Ramos (cell line): Measurements from ENCODE around the gene ANXA10.
"Not testable (repeated sequence)": the region's sequence is repeated elsewhere in the genome, so short reads cannot be mapped to it uniquely, and the experiment has no call there.

Source experiments
- in situ Hi-C: fragments of 300-500 bp; cut with MboI; formaldehyde crosslinking; loops from one replicate; pipeline ENCODE4 v1.14.3; 2022; ENCODE audit warnings: low sequenced_read_pairs; ENCODE audit not compliant: unreplicated experiment

The ANXA10 gene

DNA sequence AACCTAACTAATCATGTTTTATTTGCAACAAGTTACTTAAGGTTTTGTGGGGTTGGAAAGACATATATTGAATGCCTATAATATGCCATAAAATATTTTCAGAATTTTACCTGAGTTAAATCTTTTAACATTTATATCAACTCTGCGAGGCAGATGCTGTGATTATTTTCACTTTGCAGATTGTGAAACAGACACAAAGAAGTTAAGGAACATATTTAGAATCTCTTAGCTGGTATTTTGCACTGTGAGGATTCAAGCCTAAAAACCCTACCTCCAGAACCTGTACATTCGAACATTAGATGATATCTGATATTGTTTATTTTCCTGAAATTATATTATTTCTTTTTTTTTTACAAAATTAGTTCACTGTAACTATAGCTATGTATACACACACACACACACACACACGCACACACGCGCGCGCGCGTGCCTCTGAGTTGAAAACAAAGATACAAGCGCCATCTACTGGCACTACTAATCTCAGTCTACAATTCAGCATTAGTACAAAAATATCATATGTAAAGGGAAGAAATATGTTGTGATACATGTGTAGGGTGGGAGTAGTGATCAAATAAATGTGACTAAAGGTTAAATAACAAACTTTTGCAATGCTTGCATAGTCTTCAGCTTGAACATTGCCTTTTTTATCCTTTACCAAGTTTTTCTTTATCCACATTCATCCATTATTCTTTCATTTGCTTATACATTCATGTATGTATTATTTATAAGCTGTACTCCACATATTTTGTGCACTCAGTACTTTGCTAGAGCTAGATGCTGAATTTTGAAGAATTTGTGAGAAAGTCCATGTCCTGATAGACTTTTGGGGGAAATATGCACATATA is 61.5 kb downstream of the ANXA10 start:
- in situ Hi-C loops = no loop called here

DNA sequence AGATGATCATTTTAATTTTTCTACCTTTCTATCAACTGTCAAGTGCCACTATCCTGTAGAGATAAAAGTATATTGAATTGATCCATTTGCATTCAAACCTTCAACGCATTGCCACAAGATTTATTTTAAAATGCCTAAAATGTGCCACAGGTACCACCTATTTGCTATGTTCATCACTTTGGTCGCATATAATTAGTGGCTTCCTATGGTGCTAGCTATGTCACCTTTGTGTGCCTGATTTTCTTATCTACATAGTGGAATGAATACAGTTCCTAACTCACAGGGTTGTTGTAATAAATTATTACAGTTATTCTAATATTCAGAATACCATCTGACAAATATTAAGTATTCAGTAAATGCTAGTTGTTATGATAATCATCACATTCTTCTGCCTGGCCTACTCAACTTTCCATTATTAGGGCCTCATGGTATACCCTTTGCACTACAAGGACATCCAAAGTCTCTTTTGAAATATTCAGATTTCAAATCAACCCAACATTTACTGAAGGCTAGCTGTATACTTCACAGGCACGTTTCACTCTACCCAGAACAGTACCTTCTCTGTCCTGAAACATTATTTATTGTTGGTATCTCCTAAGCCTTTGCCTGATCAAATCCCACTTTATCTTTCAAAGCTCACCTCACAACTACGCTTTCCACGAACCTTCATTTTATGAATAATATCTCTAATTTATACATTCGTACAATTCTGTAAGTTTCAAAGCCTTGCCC is 62.4 kb downstream of the ANXA10 start:
- in situ Hi-C loops = no loop called here

DNA sequence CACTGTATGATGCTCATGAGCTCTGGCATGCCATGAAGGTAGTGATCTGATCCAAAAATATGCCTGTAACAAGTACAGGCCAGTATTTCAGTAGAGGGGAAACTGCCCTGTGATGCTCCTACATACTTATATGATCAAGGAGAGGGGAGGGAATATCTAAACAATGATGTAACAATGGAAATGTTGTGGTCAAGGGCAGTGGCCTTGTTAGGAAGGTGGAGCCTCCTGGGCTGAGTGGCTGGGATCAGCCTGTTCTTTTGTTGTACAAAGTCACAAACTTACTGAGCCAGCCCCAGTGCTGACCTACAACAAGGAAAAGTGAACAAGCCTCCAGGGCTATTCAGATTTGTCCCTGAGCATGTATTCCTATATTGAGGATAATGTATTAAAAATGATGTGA is 70.3 kb downstream of the ANXA10 start:
- in situ Hi-C loops = no loop called here

DNA sequence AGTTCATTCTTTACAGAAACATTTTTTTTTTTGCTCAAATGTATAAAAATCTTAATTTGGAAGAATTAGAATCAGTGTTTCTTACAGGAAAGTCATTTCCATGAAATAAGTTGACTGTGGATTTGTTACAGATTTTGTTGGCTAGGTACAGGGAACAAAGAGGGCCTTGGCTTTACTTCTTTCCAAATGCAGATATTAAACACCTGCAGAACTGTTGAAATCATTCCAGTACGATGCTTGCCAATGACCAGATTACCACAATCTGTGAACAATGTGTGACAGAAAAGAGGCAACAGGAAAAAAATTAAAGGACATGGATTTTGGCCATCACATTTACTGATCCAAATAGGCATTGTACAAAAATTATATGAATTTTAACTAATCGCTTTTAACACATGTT is 70.8 kb downstream of the ANXA10 start:
- in situ Hi-C loops = no loop called here

DNA sequence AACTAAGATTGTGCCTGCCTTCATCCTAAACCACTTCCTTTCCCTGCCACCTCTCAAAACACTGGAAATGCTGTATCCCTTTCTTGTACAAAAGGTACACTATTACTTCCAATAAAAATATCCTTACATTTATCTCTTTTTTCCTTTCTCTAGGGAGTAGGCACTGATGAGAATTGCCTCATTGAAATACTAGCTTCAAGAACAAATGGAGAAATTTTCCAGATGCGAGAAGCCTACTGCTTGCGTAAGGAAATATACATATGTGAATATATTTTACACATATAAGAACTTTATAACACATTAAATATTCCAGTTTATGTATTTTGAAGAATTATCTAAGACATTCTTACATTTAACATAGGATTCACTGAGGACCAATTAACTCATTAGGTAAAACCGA is 71.7 kb downstream of the ANXA10 start:
- in situ Hi-C loops = no loop called here

DNA sequence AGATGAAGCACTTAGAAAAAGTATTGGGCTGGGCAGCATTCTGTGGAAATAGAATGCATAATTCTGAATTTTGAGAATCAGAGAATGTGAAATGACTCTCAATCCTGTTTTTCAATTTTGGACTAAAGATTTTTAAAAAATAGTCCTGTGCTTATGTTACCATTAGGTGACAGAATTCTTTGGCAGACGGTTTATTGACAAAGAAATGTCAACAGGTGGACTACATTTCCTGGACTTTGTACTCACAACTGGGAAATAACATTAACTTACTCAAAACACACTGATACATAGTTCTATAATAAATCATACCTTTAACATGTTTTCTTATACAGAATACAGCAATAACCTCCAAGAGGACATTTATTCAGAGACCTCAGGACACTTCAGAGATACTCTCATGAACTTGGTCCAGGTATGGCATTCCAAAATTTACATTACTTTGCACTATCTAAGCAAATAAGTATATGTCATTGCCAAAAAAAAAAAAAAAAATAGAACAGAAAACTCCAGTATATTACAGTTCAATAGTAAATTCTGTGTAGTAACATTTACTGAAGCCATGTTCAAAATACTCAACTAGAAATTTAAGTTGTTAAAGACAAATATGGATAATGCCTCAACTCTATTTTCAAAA is 72.7 kb downstream of the ANXA10 start:
- in situ Hi-C loops = no loop called here

DNA sequence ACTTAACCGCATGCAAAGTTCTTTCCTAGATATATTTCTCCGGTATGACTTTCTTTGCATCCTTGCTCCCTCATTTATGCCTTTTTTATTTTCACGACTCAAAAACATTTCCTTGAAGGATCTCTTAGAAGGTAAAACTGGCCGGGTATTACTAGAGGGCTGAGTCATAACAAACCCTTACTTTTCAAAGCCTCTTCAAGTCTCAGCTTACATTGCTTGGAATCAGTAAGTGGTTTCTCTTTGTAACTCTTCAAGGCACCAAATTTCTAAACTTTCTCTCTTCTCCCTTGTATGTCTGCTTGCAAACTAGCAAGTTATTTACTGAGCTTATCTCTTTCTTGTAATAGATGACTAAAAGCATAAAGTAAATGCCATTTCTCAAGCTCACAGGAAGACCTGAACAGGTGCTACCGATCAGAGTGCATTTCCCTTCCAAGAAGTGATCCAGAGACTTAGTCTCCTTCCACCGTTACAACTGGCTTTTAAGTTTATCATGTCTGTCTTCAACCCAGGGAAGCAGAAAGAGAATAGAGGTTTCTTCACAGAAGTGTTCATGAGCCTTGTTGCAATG is 75.5 kb downstream of the ANXA10 start:
- in situ Hi-C loops = no loop called here

DNA sequence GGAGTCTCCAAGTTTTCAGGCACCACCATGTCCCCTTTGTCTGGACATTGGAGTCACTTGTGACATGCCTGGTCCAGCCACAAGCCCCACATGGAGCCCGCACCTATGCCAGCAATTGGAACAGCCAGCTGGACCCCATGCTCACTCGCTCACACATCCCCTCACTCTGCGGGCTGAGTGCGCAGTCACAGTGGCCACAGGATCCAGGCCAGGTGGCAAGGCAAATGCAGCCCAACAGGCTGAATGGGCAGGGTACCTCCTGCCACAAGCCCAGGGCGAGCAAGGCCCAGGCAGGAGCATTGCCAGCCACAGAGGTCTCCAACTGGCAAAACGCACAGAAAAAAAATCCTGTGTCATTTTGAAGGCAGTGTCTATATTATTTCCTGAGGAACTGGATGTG is 82.0 kb downstream of the ANXA10 start:
- in situ Hi-C loops = no loop called here

DNA sequence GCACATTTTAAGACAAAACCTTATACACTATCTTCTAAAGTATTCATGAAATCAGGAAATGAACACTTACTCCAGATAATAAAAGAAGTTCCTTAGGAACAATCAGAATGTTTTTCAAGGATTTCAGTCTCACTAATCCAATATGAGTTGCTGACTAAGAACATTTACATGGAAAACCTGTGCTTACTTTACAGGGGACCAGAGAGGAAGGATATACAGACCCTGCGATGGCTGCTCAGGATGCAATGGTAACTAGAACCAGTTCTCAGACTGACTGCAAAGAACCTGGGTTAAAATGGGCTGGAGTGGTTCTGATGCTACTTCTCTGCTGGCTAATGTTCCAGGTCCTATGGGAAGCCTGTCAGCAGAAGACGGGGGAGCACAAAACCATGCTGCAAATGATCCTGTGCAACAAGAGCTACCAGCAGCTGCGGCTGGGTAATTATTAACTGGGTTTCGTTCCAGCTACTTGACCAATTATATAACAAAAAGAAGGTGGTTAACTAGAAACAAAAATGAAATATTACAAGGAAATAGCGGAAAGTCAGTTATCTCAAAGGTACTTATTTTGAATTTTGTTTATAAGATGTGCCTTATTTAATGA is 85.3 kb downstream of the ANXA10 start:
- in situ Hi-C loops = no loop called here

DNA sequence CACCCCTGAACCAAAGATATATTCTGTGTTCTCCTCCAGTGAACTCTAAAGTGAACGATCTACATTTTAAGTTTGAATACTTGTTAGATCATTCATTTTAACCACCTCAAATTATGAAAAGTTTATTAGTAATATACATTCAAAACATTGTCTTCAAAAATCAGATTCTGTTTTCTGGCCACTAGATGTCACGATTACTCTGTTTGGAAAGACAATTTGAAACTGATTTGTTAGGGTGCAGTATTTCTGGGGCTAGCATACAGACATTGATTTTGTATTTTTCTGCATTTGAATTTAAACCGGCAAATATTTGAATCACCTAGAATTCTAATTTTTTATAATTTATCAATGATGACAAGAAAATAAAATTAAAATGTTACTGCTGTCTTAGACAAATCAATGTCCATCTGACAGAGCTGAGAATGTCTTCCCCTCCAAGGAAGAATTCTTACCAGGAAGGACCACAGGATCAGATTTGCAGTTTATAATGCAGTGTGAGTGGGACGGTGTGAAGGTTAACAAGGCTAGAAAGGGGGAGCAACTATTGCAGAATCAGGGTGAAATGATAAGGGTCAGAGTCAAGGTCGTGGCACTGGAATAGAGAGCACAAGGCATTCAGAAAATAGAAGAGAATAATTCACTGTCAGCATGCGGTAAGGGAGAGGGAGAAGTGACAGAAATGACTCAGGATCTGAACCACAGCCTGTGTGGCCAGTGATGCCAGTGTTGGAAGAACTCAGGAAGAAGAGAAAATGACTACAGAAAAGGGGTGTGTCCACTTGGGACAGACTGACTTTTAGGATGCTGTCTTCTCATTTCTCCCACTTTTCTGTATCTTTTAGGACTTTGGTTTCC is 91.6 kb downstream of the ANXA10 start:
- in situ Hi-C loops = no loop called here

DNA sequence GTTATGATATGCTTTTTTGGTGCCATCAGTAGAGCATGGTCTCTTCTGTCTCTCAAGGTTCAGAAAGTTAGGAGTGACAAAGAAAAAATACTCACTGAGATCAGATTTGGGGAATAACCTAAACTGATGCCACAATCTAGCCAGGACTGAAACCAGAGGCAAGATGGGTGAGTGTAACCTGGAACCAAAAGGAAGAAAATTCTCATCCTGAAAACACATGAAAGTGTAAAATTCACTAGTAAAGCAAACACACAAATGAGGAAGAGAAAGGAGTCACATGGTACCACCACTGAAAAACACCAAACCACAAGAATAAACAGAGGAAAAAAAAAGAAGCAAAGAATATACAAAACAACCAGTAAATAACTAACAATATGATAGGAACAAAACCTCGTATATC is 96.4 kb downstream of the ANXA10 start:
- in situ Hi-C loops = no loop called here

DNA sequence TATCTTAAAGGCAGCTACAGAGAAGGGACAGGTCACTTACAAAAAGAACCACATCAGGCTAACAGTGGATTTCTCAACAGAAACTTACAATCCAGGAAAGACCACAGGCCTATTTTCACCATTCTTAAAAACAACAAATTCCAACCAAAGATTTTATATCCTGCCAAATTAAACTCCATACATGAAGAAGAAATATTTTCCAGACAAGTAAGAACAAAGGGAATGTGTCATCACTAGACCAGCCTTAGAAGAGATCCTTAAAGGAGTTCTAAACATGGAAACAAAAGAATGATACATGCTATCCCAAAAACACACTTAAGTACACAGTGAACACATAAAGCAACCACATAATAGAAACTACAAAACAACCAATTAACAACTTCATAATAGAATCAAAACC is 105.6 kb downstream of the ANXA10 start:
- in situ Hi-C loops = no loop called here

DNA sequence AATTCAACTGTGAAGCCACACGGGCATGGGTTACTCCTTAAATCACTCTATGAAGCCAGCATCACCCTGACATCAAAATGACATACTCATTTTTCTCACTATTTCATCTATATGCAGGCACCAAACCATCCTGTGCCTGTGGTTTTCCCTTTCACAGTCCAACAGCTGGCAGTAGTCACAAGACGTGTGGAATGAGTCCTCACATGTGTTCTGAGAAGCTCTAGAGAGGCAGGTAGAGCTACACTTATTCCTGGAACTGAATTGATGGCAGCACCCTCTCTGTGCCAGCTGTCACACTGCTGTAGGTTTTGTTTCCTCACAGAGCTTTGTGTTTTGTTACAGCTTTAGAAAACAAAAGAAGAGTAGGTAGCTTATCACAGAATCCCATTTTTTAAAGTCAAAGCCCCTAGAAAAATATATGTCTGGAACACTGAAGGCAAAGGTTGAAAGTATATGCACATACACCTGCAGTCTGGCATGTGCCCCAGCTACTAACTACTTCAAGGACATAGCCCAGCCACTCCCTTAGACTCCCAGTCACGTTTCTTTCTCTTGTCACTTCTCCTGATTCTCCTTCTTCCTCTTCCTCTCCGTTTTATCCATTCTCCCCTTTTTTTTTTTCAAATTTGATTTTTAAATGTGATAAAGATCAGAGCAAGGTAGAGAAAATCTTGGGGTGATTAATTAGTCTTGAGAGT is 107.1 kb downstream of the ANXA10 start:
- in situ Hi-C loops = no loop called here

DNA sequence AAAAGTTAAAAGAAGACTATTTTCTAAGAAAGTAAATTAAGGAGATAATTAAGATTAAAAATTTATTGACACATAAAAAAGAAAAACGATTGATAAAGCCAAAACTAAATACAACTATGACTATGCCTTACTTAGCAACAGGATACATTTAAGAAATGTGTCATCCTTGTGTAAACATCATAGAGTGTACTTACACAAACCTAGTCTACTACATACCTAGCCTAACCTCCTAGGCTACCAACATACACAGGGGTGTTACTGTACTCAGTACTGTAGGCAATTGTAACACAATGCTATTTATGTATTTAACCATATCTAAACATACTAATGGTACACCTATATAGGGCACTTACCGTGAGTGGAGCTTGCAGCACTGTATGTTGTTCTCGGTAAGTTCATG is 108.3 kb downstream of the ANXA10 start:
- in situ Hi-C loops = no loop called here

DNA sequence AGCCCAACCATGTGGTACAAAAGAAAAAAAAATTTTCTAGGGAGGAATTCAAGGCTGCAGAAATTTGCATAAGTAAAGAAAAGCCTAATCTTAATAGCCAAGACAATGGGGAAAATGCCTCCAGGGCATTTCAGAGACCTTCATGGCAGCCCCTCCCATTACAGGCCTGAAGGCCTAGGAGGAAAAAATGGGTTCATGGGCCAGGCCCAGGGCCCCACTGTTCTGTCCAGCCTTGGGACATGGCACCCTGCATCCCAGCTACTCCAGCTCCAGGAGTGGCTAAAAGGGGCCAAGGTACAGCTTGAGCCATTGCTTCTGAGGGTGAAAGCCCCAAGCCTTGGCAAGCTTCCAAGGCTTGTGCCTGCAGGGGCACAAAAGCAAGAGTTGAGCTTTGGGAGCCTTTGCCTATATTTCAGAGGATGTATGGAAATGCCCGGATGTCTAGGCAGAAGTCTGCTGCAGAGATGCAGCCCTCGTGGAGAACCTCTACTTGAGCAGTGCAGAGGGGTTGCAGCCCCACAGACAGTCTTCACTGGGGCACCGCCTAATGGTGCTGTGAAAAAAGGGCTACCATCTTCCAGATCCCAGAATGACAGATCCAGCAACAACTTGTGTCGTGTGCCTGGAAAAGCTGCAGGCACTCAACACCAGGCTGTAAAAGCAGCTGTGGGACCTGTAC is 111.0 kb downstream of the ANXA10 start:
- in situ Hi-C loops = no loop called here

DNA sequence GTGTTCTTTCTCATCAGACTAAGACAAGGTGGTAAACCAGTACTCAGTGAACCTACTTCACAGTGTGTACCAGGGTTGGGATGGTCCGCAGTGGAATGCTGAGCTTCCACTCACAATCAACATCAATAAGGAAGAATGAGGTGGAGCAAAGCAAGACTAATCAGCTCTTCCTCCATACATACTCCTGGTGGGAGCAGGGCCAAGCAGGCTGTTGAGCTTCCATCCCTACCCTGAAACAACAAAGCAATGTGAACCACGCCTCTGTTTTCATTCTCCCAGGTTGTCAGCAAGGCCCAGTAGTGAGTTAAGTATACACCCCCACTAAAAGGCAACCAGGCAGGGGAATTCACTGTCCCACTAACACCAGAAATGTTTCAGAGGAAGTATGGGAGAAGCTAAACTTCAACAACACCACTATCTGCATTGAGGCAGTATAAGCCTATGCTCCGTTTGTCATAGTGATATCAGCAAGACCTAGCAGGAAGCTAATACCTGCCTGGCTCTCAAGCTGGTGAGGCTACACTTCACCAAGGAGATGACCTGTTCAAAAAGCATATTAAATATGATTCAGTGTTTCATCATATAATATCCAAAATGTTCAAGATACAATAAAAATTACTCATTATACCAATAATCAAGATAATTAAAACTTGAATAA is 116.7 kb downstream of the ANXA10 start:
- in situ Hi-C loops = no loop called here

DNA sequence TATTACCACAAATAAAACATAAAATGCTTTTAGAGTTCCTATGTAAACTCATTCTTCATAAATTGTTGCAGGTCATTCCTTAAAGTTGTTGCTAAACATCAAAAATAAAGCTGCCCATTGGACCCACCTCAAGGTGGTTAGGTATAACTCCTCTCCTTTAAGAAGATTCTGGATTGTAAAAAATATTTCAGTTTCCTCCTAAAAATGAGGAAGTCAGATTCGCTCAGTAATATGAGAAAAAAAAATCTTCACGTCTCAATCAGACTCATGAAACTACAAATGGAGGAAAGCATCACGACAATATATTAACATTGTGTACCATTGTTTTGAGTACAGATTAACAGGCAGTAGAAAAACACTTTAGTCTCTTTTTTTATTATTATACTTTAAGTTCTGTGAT is 120.3 kb downstream of the ANXA10 start:
- in situ Hi-C loops = no loop called here

DNA sequence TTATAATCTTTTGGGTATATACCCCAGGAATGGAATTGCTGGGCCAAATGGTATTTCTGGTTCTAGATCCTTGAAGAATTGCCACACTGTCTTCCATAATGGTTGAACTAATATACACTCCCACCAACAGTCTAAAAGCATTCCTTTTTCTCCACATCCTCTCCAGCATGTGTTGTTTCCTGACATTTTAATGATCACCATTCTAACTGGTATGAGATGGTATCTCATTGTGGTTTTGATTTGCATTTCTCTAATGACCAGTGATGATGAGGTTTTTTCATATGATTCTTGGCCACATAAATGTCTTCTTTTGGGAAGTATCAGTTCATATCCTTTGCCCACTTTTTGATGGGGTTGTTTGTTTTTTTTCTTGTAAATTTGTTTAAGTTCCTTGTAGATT is 121.2 kb downstream of the ANXA10 start:
- in situ Hi-C loops = not testable (repeated sequence)
